Measurements from ENCODE around the gene ST8SIA4. TPM values are rescaled to one million over a fixed set of nuclear protein-coding genes. Genes with fewer than 3 reads are reported as not detected.

Gene ST8SIA4
- total RNA-seq, 1 donor from 2014 or later, result 0.42 TPM

GRCh38 chr5:100823812-100824211 is 79.3 kb downstream of the ST8SIA4 start:
- no peak for DNase-seq (ENCODE audit: low spot score)
- H3K27ac Mint-ChIP-seq (ENCODE audit: unreplicated experiment), result no peak overlapping the region
- H3K4me1 Mint-ChIP-seq (ENCODE audit: low read depth), result peaks cover 14% of the 10 kb centered on the region
- no peak overlapping the region for H3K4me3 Mint-ChIP-seq (ENCODE audit: unreplicated experiment)
- H3K9me3 Mint-ChIP-seq (ENCODE audit: low read depth), result no peaks in the 10 kb centered on the region
- no peak for TF ChIP-seq CTCF (IDR thresholded peaks at IDR 0.05)
- no peaks in the 10 kb centered on the region for H3K36me3 Mint-ChIP-seq (ENCODE audit: low read depth)
- H3K27me3 Mint-ChIP-seq (ENCODE audit: low read depth), result peaks cover 2% of the 10 kb centered on the region

DNA sequence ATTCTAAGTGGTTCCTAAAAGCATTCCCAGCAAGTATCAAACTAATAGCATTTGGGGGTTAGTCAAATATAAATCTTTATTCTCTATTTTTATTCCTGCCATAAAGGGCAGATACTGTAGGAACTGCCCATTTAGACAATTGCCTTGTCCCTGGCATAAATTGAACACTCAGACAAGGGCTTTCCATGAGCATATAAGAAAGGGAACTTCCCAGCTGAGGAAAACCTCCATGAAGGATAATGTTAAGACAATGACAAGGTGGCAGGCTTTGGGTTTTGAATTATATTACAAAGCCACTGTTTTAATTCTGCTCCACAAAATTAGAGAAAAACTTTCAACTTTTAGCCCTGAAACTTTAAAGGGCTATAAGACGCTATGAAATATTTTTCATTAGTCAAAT is 81.3 kb downstream of the ST8SIA4 start:
- no peak overlapping the region for H3K27ac Mint-ChIP-seq (ENCODE audit: unreplicated experiment)
- no peaks in the 10 kb centered on the region for H3K36me3 Mint-ChIP-seq (ENCODE audit: low read depth)
- H3K4me3 Mint-ChIP-seq (ENCODE audit: unreplicated experiment), result no peak overlapping the region
- no peak for TF ChIP-seq CTCF (IDR thresholded peaks at IDR 0.05)
- no peaks in the 10 kb centered on the region for H3K9me3 Mint-ChIP-seq (ENCODE audit: low read depth)
- peaks cover 2% of the 10 kb centered on the region for H3K27me3 Mint-ChIP-seq (ENCODE audit: low read depth)
- H3K4me1 Mint-ChIP-seq (ENCODE audit: low read depth), result peaks cover 4% of the 10 kb centered on the region
- no peak for DNase-seq (ENCODE audit: low spot score)

DNA sequence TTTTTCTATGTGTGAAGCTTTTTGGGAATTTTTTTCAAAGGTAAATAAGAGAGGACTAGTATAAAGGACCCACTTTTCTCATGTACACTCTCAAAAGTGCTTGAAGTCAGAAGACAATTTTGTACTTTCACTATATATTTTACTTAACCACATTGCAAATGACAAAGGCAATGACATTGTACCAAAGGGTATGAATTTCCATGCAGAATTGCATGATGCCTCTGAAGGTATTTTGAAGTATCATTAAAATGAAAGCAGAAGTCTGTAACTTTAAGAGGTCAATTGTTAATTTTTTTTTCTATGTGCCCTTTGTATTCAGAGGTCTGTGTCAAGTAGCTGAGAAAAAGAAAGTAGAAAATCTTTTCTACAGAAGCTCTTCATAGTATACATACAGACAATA is 84.7 kb downstream of the ST8SIA4 start:
- H3K27me3 Mint-ChIP-seq (ENCODE audit: low read depth), result peaks cover 2% of the 10 kb centered on the region
- H3K4me1 Mint-ChIP-seq (ENCODE audit: low read depth), result no peaks in the 10 kb centered on the region
- DNase-seq (ENCODE audit: low spot score), result no peak
- no peak for TF ChIP-seq CTCF (IDR thresholded peaks at IDR 0.05)
- H3K4me3 Mint-ChIP-seq (ENCODE audit: unreplicated experiment), result no peak overlapping the region
- no peaks in the 10 kb centered on the region for H3K9me3 Mint-ChIP-seq (ENCODE audit: low read depth)
- no peaks in the 10 kb centered on the region for H3K36me3 Mint-ChIP-seq (ENCODE audit: low read depth)
- H3K27ac Mint-ChIP-seq (ENCODE audit: unreplicated experiment), result no peak overlapping the region

GRCh38 chr5:100803397-100803796 is 99.7 kb downstream of the ST8SIA4 start:
- no peak for DNase-seq (ENCODE audit: low spot score)
- H3K4me3 Mint-ChIP-seq (ENCODE audit: unreplicated experiment), result no peak overlapping the region

DNA sequence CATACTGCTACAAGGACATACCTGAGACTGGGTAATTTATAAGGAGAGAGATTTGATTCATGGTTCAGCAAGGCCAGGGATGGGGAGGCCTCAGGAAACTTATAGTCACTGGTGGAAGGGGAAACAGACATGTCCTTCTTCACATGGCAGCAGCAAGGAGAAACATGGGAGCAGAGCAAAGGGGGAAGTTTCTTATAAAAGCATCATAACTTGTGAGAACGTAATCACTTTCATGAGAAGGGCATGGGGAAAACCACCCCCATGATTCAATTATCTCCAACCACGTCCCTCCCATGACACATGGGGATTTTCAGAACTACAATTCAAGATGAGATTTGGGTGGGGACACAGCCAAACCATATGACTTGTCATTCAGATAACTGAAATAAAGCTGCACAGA is 100.9 kb downstream of the ST8SIA4 start:
- no peak overlapping the region for H3K4me3 Mint-ChIP-seq (ENCODE audit: unreplicated experiment)
- H3K36me3 Mint-ChIP-seq (ENCODE audit: low read depth), result no peaks in the 10 kb centered on the region
- H3K27me3 Mint-ChIP-seq (ENCODE audit: low read depth), result no peaks in the 10 kb centered on the region
- H3K27ac Mint-ChIP-seq (ENCODE audit: unreplicated experiment), result no peak overlapping the region
- H3K4me1 Mint-ChIP-seq (ENCODE audit: low read depth), result peaks cover 5% of the 10 kb centered on the region
- TF ChIP-seq CTCF (IDR thresholded peaks at IDR 0.05), result no peak
- no peak for DNase-seq (ENCODE audit: low spot score)
- H3K9me3 Mint-ChIP-seq (ENCODE audit: low read depth), result no peaks in the 10 kb centered on the region

More at GRCh38 chr5:100803397-100803796, 99.7 kb downstream of the ST8SIA4 start:
- H3K36me3 Mint-ChIP-seq (ENCODE audit: low read depth), result no peaks in the 10 kb centered on the region
- H3K27me3 Mint-ChIP-seq (ENCODE audit: low read depth), result no peaks in the 10 kb centered on the region
- TF ChIP-seq CTCF (IDR thresholded peaks at IDR 0.05), result no peak
- peaks cover 5% of the 10 kb centered on the region for H3K4me1 Mint-ChIP-seq (ENCODE audit: low read depth)
- no peaks in the 10 kb centered on the region for H3K9me3 Mint-ChIP-seq (ENCODE audit: low read depth)
- H3K27ac Mint-ChIP-seq (ENCODE audit: unreplicated experiment), result no peak overlapping the region

Data from chondrocyte (in vitro differentiated cells).